K562 (cell line): Measurements from ENCODE around the gene DNAJB13. TPM values are rescaled to one million over a fixed set of nuclear protein-coding genes. Genes with fewer than 3 reads are reported as not detected.

Experiments
- CHD1 ChIP-seq: fragments of 200-600 bp; sonication (generic); IDR thresholded peaks from one replicate; pipeline ENCODE4 v1.6.1; 2012; ENCODE audit warnings: mild to moderate bottlenecking, moderate library complexity, low read length, inconsistent platforms
- HOMEZ ChIP-seq: fragments of 250-450 bp; sonication (Bioruptor Pico); IDR thresholded peaks from 2 replicates; pipeline ENCODE4 v1.4.0; 2020; ENCODE audit warnings: mild to moderate bottlenecking, moderate library complexity
- MECOM ChIP-seq: fragments of 250-450 bp; sonication (Bioruptor Pico); IDR thresholded peaks from 2 replicates; pipeline ENCODE4 v1.8.0; 2022; ENCODE audit warnings: inconsistent platforms
- MTA2 ChIP-seq: fragments of 450-650 bp; IDR thresholded peaks from 2 replicates; pipeline ENCODE4 v1.6.1; 2016; ENCODE audit warnings: low read depth
- NEUROD1 ChIP-seq: fragments of 150-350 bp; IDR thresholded peaks from 2 replicates; pipeline ENCODE4 v1.6.1; 2014; ENCODE audit warnings: borderline replicate concordance, low read length, low read depth; ENCODE audit not compliant: partially characterized antibody
- REST ChIP-seq, 2 experiments: fragments of 450-650 bp; formaldehyde crosslinking in 1 of 2; IDR thresholded peaks; 2 replicates each; pipeline versions ENCODE4 v1.4.0 to v1.6.1; 2014 to 2020; ENCODE audit warnings: mild to moderate bottlenecking in 2 of 2, borderline replicate concordance in 1 of 2, low read depth in 1 of 2
- SMAD4 ChIP-seq: fragments of 250-450 bp; sonication (Bioruptor Pico); conservative IDR thresholded peaks from 2 replicates; pipeline ENCODE4 v1.8.0; 2021; ENCODE audit warnings: inconsistent platforms, mild to moderate bottlenecking, moderate library complexity
- TRIM24 ChIP-seq, 2 experiments: fragments of 450-650 bp; IDR thresholded peaks; 2 replicates each; pipeline ENCODE4 v1.6.1; 2016
- TSHZ1 ChIP-seq: fragments of 250-450 bp; sonication (Bioruptor Pico); IDR thresholded peaks from 2 replicates; pipeline ENCODE4 v1.4.0; 2020; ENCODE audit warnings: mild to moderate bottlenecking, moderate library complexity
- ZNF263 ChIP-seq: sonication (generic); formaldehyde crosslinking; IDR thresholded peaks from 2 replicates; pipeline ENCODE4 v1.8.0; 2022; ENCODE audit warnings: mild to moderate bottlenecking, missing genetic modification reagents, borderline replicate concordance
- ZNF584 ChIP-seq: fragments of 200-800 bp; sonication (Bioruptor generic); IDR thresholded peaks from 2 replicates; pipeline ENCODE4 v1.6.1; 2016; ENCODE audit warnings: low read depth, mild to moderate bottlenecking, missing genetic modification characterization, missing compliant biosample characterization
- polyA plus RNA-seq, 8 experiments: library from polyadenylated mRNA; depleted of rRNA in 4 of 8; stranded (reverse) in 5 of 8; unstranded in 3 of 8; fragments of >200 nt; fragmentation: Nextera tagmentation in 2 of 8; fragmentation: Illumina TruSeq in 1 of 8; extraction: Ambion mirVana in 2 of 8; extraction: Trizol in 1 of 8; gene quantifications; 2 replicates each; pipeline versions ENCODE4 v1.2.1 to v1.2.3, GENCODE V29; 2011 to 2014; ENCODE audit warnings: inconsistent platforms in 1 of 8, missing spikeins in 1 of 8
- total RNA-seq, 7 experiments: library from RNA; depleted of rRNA in 6 of 7; stranded (reverse); fragments of >200 nt in 6 of 7; fragmentation: Illumina TruSeq in 2 of 7; extraction: Trizol in 2 of 7; gene quantifications; 2 replicates each; pipeline versions ENCODE4 v1.2.1 to v1.2.3, GENCODE V29; 2011 to 2021; ENCODE audit warnings: low replicate concordance in 1 of 7

DNAJB13 gene
- total and polyA plus RNA-seq, 9 of the 15 experiments (the other 6 are each of a cell fraction or from before 2014, with no cell fraction given) = 0.14 TPM; not detected in 8

GRCh38 chr11:74011360-74012073 is 60.7 kb downstream of the DNAJB13 start (continued):
- TF ChIP-seq REST (IDR thresholded peaks at IDR 0.05; ENCODE audit: borderline replicate concordance) (peak; percentile 57; the same call in 1 of the 2 replicates), REST (CRISPR knock-in tag; IDR thresholded peaks at IDR 0.05; ENCODE audit: low read depth) (no peak), MECOM (peak; percentile 91), NEUROD1 (peak; percentile 90), ZNF263 (CRISPR knock-in tag) (peak; percentile 63; the same call in 1 of the 2 replicates), CHD1 (no peak), MTA2 (peak; percentile 97), ZNF584 (CRISPR knock-in tag) (peak; percentile 92), HOMEZ (CRISPR knock-in tag) (peak; percentile 84; the same call in 1 of the 2 replicates), TSHZ1 (CRISPR knock-in tag) (0 out of 2 replicates have a peak, but pooled peaks have one; percentile 47), SMAD4 (CRISPR knock-in tag) (peak; percentile 98), TRIM24 (IDR thresholded peaks at IDR 0.05) (peak; percentile 91 to 93)
